ENCODE data around the gene CCDC85B. TPM values are rescaled to one million over a fixed set of nuclear protein-coding genes. Genes with fewer than 3 reads are reported as not detected.
"Not testable (repeated sequence)": the region's sequence is repeated elsewhere in the genome, so short reads cannot be mapped to it uniquely, and the experiment has no call there.

CCDC85B gene
- polyA plus RNA-seq, 1 of the 3 experiments (the other 2 are of a cell fraction), result 52.8 TPM

GRCh38 chr11:65844231-65844872 lies 46.1 kb upstream of the CCDC85B start:
- H3K36me3 ChIP-seq (replicated peaks in 1 of 2; ENCODE audit: control insufficient read depth in 1 of 2, insufficient read depth in 2 of 2, low read length in 1 of 2), result no peaks in the 10 kb centered on the region
- H3K4me3 ChIP-seq (ENCODE audit: low read depth in 2 of 2, low read length in 1 of 2), result no peak overlapping the region
- H3K79me2 ChIP-seq (ENCODE audit: insufficient read depth), result no peaks in the 10 kb centered on the region
- no peak overlapping the region for H3K27ac ChIP-seq (ENCODE audit: low read depth in 2 of 2, low read length in 1 of 2)
- POLR2A ChIA-PET, result interaction anchor here (0.7 to 1.2 kb wide), 2 partner anchors 9 to 12 kb away, joined by 3 read pairs; no protein-coding TSS in a partner anchor
- H3F3A ChIP-seq (replicated peaks; ENCODE audit: insufficient read depth), result peaks cover 7% of the 10 kb centered on the region
- no peaks in the 10 kb centered on the region for H4K20me1 ChIP-seq (ENCODE audit: insufficient read depth)
- no peaks in the 10 kb centered on the region for H3K9me2 ChIP-seq
- no peaks in the 10 kb centered on the region; a peak in 1 of 4 replicates for H3K4me1 ChIP-seq (ENCODE audit: control insufficient read depth in 1 of 2, insufficient read depth in 2 of 2, low read depth in 1 of 2, low read length in 1 of 2)
- H3K27me3 ChIP-seq (ENCODE audit: insufficient read depth), result no peaks in the 10 kb centered on the region
- no peak overlapping the region for H2AFZ ChIP-seq (ENCODE audit: low read depth)
- no peak for TF ChIP-seq PBX3 (IDR thresholded peaks at IDR 0.05)
- TF ChIP-seq USF2 (IDR thresholded peaks at IDR 0.05; ENCODE audit: borderline replicate concordance, low read depth, low read length), result no peak
- TF ChIP-seq GATA2 (CRISPR knock-in tag; IDR thresholded peaks at IDR 0.05), result no peak
- no peak for TF ChIP-seq MXI1 (IDR thresholded peaks at IDR 0.05; ENCODE audit: low read depth, low read length)
- TF ChIP-seq NFIC (IDR thresholded peaks at IDR 0.05; ENCODE audit: borderline replicate concordance), result no peak
- TF ChIP-seq CTCF (IDR thresholded peaks at IDR 0.05), result no peak
- no peak for TF ChIP-seq YY1 (IDR thresholded peaks at IDR 0.05; ENCODE audit: low read depth)
- TF ChIP-seq TAF1 (IDR thresholded peaks at IDR 0.05; ENCODE audit: borderline replicate concordance, low read depth, low read length), result no peak
- TF ChIP-seq NRF1 (IDR thresholded peaks at IDR 0.05; ENCODE audit: low read depth, low read length), result no peak
- TF ChIP-seq MAX (IDR thresholded peaks at IDR 0.05; ENCODE audit: low read depth), result no peak
- 85% methylated on average over 10 of the region's 10 CpGs for WGBS (ENCODE audit: low lambda C conversion rate)
- H3K9me3 ChIP-seq, result no peaks in the 10 kb centered on the region
- CTCF ChIA-PET, result interaction anchor here (1.6 kb wide), 2 partner anchors 40 to 144 kb away, joined by 3 to 4 read pairs; no protein-coding TSS in a partner anchor
- H3K9ac ChIP-seq, result no peak overlapping the region
- no peak for DNase-seq
- H3K4me2 ChIP-seq, result no peak overlapping the region

GRCh38 chr11:65847746-65848145 lies 42.7 kb upstream of the CCDC85B start:
- Histone ChIP-seq H3K4me3 (ENCODE audit: low read depth in 2 of 2, low read length in 1 of 2) (no peak overlapping the region), H3K4me2 (no peak overlapping the region), H3K9ac (no peak overlapping the region), H3K4me1 (ENCODE audit: control insufficient read depth in 1 of 2, insufficient read depth in 2 of 2, low read depth in 1 of 2, low read length in 1 of 2) (peaks cover 0 to 4% of the 10 kb centered on the region in 2 experiments; a peak in 1 of 4 replicates), H3K9me2 (no peaks in the 10 kb centered on the region), H2AFZ (ENCODE audit: low read depth) (no peak overlapping the region), H4K20me1 (ENCODE audit: insufficient read depth) (peaks cover 8% of the 10 kb centered on the region), H3K27ac (ENCODE audit: low read depth in 2 of 2, low read length in 1 of 2) (no peak overlapping the region), H3K9me3 (no peaks in the 10 kb centered on the region), H3K27me3 (ENCODE audit: insufficient read depth) (no peaks in the 10 kb centered on the region), H3K36me3 (replicated peaks in 1 of 2; ENCODE audit: control insufficient read depth in 1 of 2, insufficient read depth in 2 of 2, low read length in 1 of 2) (peaks cover 10 to 15% of the 10 kb centered on the region in 2 experiments), H3F3A (replicated peaks; ENCODE audit: insufficient read depth) (peaks cover 31% of the 10 kb centered on the region), H3K79me2 (ENCODE audit: insufficient read depth) (no peaks in the 10 kb centered on the region)
- TF ChIP-seq NRF1 (IDR thresholded peaks at IDR 0.05; ENCODE audit: low read depth, low read length), result no peak
- TF ChIP-seq POLR2AphosphoS5 (IDR thresholded peaks at IDR 0.05; ENCODE audit: low read depth, low read length), result no peak
- no peak for TF ChIP-seq USF2 (IDR thresholded peaks at IDR 0.05; ENCODE audit: borderline replicate concordance, low read depth, low read length)
- no peak for TF ChIP-seq SMC3 (IDR thresholded peaks at IDR 0.05; ENCODE audit: low read depth, low read length)
- no peak for TF ChIP-seq MEF2A (IDR thresholded peaks at IDR 0.05; ENCODE audit: borderline replicate concordance, low read depth)
- TF ChIP-seq FOXM1 (IDR thresholded peaks at IDR 0.05; ENCODE audit: low read depth), result no peak
- TF ChIP-seq MAX (IDR thresholded peaks at IDR 0.05; ENCODE audit: low read depth), result no peak
- CTCF ChIA-PET, result interaction anchor here (1.6 kb wide), 1 partner anchor 37 kb away, joined by 4 read pairs; no protein-coding TSS in a partner anchor
- DNase-seq, result no peak
- POLR2A ChIA-PET, result no interaction called here
- WGBS (ENCODE audit: low lambda C conversion rate), result 66% methylated on average over 3 of the region's 3 CpGs

GRCh38 chr11:65848693-65849092 lies 41.8 kb upstream of the CCDC85B start:
- H2AFZ ChIP-seq (ENCODE audit: low read depth); H3K9ac ChIP-seq; H3K4me3 ChIP-seq (ENCODE audit: low read depth in 2 of 2, low read length in 1 of 2); H3K79me2 ChIP-seq (ENCODE audit: insufficient read depth); DNase-seq; H3K27ac ChIP-seq (ENCODE audit: low read depth in 2 of 2, low read length in 1 of 2); H3K27me3 ChIP-seq (ENCODE audit: insufficient read depth); H3K4me2 ChIP-seq; H3K9me2 ChIP-seq; H3K9me3 ChIP-seq; H3K4me1 ChIP-seq (ENCODE audit: control insufficient read depth in 1 of 2, insufficient read depth in 2 of 2, low read depth in 1 of 2, low read length in 1 of 2): not testable (repeated sequence)
- peaks cover 36% of the 10 kb centered on the region for H3F3A ChIP-seq (replicated peaks; ENCODE audit: insufficient read depth)
- ChIA-PET CTCF (interaction anchor here (1.3 to 5.3 kb wide), 5 partner anchors 12 to 137 kb away, joined by 3 to 30 read pairs (median 4); partner anchors contain the start of genes FIBP, KAT5 and MUS81), POLR2A (interaction anchor here (2.7 kb wide), 1 partner anchor 11 kb away, joined by 13 read pairs; the partner anchor contains the start of gene MUS81)
- peaks cover 17% of the 10 kb centered on the region for H4K20me1 ChIP-seq (ENCODE audit: insufficient read depth)
- 54% methylated on average over 6 of the region's 7 CpGs for WGBS (ENCODE audit: low lambda C conversion rate)
- peaks cover 15 to 25% of the 10 kb centered on the region in 2 experiments for H3K36me3 ChIP-seq (replicated peaks in 1 of 2; ENCODE audit: control insufficient read depth in 1 of 2, insufficient read depth in 2 of 2, low read length in 1 of 2)

Data from SK-N-SH (cell line).